ENCODE results near the gene NR5A2.

GRCh38 chr1:200130552-200130951 lies 103.0 kb downstream of the NR5A2 start:
- TF ChIP-seq, protein P1, sequence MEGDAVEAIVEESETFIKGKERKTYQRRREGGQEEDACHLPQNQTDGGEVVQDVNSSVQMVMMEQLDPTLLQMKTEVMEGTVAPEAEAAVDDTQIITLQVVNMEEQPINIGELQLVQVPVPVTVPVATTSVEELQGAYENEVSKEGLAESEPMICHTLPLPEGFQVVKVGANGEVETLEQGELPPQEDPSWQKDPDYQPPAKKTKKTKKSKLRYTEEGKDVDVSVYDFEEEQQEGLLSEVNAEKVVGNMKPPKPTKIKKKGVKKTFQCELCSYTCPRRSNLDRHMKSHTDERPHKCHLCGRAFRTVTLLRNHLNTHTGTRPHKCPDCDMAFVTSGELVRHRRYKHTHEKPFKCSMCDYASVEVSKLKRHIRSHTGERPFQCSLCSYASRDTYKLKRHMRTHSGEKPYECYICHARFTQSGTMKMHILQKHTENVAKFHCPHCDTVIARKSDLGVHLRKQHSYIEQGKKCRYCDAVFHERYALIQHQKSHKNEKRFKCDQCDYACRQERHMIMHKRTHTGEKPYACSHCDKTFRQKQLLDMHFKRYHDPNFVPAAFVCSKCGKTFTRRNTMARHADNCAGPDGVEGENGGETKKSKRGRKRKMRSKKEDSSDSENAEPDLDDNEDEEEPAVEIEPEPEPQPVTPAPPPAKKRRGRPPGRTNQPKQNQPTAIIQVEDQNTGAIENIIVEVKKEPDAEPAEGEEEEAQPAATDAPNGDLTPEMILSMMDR (IDR thresholded peaks at IDR 0.05), result no peak
- TF ChIP-seq POLR2A (IDR thresholded peaks at IDR 0.05), result no peak
